D341Med (cell line): Measurements from ENCODE around the gene AKR1E2.

Experiments
- DNase-seq: peaks from one replicate; pipeline ENCODE4 v3.0.0; 2012; ENCODE audit warnings: low spot score

AKR1E2 gene

GRCh38 chr10:4825868-4826791 lies at the start of gene AKR1E2:
Gene AKR1E2 (plus strand): TSS chr10:4826207. CDS start chr10:4826325, 118 bp downstream.
- peak; percentile 73 for DNase-seq

GRCh38 chr10:4776234-4776638 lies 49.8 kb upstream of the AKR1E2 start:
- no peak for DNase-seq

GRCh38 chr10:4778761-4779160 lies 47.2 kb upstream of the AKR1E2 start:
- DNase-seq: no peak

DNA sequence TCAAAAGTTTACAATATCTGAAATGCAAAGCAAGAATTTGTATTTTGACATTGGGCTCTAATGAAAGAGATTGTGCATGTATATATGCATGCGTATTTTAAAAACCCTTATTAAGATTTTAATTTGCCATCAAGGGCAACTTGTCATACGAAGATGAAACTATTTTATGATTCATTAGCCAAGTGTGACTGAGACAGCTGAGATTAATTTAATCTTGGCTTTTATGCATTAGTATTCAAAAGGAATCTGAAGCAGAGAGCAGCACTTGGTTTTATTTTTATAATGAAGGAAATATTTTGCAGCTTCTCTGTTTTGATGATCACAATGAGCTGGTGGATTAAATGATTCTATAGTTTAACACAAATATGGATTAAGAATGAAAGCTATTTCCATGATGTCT lies 45.9 kb upstream of the AKR1E2 start:
- DNase-seq: no peak

DNA sequence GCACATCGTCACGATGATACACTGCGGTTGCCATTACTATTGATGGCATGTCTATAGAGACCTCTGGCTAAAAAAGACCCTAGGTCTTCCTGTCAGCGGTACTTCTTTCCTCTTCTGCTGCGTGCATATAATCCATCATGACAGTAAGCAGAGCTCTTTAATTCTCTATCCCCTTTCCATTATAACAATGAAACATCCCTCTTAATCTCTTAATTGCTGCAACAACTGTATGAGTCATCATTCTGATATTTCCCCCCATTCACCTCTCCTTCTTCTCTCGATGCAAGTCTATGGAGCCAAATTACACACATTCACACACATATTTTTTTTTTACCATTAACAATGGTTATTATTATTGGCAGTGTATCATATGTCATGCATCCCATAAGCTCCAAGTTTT lies 45.2 kb upstream of the AKR1E2 start:
- DNase-seq: peak; percentile 56

- DNase-seq: no peak
Measured at GRCh38 chr10:4781955-4782354, 44.1 kb upstream of the AKR1E2 start.

DNA sequence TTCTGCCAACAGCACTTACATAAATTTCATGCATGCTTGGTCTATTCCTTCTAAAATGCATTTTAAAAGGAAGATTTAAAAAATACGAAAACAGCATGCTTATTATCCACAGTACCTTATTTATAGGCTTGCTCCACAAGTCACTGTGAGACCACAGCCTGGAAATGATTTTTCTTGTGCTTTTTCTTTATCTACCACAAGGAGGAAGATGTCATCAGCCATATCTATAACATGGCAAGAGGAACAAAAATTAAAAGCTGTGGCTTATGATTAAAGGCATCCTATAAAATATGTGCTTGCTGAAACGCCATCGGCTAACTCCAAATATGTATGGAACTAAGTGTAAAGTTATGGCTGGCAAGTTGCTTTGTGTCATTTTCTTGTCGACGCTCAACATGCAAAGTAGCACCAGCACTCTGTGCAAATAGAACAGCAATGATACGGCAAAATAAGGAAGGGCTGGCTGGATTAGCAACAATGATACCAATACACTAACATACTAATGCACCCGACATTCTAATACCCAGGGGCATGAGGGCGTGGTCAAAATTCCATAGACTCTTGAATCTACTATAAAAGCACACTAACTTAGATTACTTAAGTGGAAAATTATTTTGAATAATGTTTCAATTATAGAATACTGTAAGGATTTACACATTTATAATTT lies 41.2 kb upstream of the AKR1E2 start:
- DNase-seq: no peak

- no peak for DNase-seq
Measured at GRCh38 chr10:4786043-4786839, 39.8 kb upstream of the AKR1E2 start.

- no peak for DNase-seq
Measured at GRCh38 chr10:4790045-4790444, 36.0 kb upstream of the AKR1E2 start.

- DNase-seq: no peak
Measured at GRCh38 chr10:4790922-4791321, 35.1 kb upstream of the AKR1E2 start.

DNA sequence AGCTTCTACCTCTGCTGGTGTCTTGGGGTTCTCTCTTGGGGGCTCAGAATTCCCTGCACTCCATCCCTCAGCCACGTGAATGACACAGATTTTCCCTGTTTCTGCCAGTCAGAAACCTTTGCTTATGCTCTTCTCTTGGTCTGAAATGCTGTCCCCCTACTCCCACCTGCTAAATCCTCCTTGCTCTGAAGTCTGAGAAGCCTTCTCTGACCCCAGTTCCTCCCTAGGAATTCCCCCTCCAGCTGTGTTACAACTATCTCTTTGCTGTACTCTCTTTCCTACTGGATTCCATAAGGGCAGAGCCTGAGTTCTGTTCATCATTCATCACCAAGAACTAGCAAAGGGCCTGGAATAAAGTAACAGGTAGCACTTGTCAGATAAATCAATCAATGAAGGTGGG lies 33.6 kb upstream of the AKR1E2 start:
- DNase-seq: no peak

DNA sequence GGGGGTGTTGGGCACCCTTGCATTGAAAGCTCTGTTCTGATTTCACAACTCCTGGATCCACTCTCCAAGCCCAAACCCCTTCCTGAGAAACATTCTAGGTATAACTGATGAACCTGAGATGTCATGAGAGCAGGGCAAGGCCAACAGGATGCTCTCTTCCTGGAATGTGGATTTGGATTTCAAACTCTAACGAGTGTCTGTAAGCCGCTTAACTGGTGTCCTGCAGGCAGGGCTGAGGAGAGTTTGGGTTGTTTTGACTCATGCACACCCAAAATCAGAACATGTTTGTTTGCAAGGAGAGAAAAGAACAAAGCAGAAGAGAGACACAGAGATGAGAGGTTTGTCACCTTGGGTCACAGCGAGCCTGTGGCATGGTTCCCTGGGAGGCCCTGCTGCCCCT lies 24.6 kb upstream of the AKR1E2 start:
- no peak for DNase-seq

- DNase-seq: no peak
Measured at GRCh38 chr10:4802711-4803487, 23.1 kb upstream of the AKR1E2 start.

DNA sequence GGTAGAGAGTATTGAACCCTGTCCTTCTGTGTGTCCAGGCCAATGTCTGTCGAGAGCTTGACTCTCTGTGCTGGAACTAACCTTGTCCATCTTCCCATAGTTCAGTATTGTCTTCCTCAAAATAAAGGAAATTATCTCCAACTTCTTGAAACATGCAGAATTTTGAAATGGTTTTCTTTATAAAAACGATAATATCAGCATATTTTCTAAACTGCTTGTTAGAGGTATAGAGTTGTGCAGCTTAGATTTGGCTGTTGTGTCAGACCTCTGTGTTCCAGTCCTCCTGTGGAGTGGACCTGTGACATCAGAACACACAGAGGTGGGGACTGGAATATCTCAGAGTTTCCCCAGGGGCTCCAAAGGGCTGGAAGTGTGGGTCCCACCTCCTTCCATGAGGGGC lies 22.2 kb upstream of the AKR1E2 start:
- DNase-seq: no peak

- no peak for DNase-seq
Measured at GRCh38 chr10:4804465-4804864, 21.5 kb upstream of the AKR1E2 start.

- DNase-seq: no peak
Measured at GRCh38 chr10:4806534-4806933, 19.5 kb upstream of the AKR1E2 start.

DNA sequence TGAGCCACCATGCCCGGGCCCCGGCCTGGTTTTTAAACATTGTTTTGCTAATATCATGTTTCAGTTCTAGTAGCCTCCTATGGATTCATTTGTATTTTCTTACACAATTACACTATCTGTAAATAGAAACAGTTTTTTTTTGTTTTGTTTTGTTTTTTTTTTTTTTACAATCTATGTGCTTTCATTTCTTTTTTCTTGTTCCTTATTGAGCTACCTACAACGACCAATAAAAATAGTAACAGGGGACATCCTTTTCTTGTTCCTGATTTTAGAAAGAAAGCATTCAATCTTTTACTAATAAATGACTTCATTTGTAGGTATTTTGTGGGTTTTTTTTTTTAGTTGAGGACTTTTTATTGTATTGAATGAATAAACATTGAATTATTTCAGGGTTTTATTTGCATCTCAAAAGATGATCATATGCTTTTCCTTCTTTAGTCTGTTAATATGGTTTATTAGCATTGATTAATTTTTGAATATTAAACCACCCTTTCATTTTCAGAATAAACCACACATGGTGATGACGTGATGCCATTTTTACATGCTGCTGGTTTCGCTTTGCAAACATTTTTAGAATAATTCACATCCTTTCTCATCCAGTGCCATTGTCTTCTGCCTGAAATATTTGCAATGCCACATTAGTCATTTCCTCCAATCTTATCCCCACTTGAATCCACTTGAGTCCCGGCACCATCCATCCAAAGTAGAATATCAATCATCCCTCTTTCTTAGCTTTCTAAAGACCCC lies 18.1 kb upstream of the AKR1E2 start:
- DNase-seq: no peak

DNA sequence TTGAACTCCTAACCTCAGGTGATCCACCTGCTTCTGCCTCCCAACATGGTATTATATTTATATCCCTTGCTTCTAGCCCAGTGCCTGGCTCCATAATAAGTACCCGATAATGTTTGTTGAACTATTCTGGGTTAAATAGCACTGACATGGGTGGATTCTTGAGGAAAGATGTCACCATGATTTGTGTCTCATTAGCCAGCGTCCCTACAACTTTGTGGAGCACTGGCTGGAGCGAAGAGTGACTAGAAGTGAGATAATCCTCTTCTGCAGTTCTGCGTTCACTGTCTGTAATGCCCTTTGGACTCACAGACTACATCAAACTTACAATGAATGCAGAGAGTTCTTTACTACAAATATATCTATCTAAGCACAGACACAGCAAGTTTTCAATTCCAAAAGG lies 16.9 kb upstream of the AKR1E2 start:
- DNase-seq: no peak

- no peak for DNase-seq
Measured at GRCh38 chr10:4810092-4810491, 15.9 kb upstream of the AKR1E2 start.

DNA sequence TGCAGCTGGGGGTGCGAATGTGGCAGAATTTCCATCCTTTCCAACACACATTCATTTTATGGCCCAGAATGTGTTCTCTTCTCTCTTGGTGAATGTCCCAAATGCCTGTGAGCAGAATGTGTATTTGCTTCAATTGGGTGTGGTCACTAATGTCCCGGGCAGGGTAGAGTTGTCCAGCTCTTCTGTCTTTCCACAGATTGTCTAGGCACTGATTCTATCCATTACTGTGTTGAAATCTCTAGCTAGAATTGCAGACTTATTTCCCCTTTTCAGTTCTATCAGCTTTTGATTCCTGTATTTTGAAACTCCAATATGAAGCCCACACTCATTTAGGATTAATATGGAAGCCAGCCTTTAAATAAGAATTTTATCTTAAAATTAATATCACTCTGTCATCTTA lies 14.0 kb upstream of the AKR1E2 start:
- DNase-seq: no peak

- DNase-seq: no peak
Measured at GRCh38 chr10:4813023-4813422, 13.0 kb upstream of the AKR1E2 start.
